Measurements from ENCODE around the gene FOXD4L1. TPM values are rescaled to one million over a fixed set of nuclear protein-coding genes. Genes with fewer than 3 reads are reported as not detected.
A peak's percentile ranks its signal among the peaks of the same experiment; 100 is the strongest.
"Not testable (repeated sequence)": the region's sequence is repeated elsewhere in the genome, so short reads cannot be mapped to it uniquely, and the experiment has no call there.

FOXD4L1 gene
- 1 to 10 TPM in 1 of 4 donors, not detected in 3; 1.3 TPM for total RNA-seq

- 56 to 67% methylated on average over 1 to 3 of the region's 4 CpGs for WGBS, 2 donors
- not testable (repeated sequence) for H3K36me3 ChIP-seq, H3K4me3 ChIP-seq
Observed at GRCh38 chr2:113498365-113498764, at the start of gene FOXD4L1. TSS of gene FOXD4L1 (plus strand) at chr2:113498665. CDS start at chr2:113499257, 592 bp downstream.

GRCh38 chr2:113465770-113466169 lies 32.7 kb upstream of the FOXD4L1 start:
- not testable (repeated sequence) for H3K4me3 ChIP-seq; H3K36me3 ChIP-seq; H3K4me1 ChIP-seq; H3K9me3 ChIP-seq; H3K27me3 ChIP-seq; DNase-seq (ENCODE audit: low spot score in 2 of 2); H3K27ac ChIP-seq

More at GRCh38 chr2:113498365-113498764, at the start of gene FOXD4L1:
- H3K4me1 ChIP-seq: peaks cover 0 to 30% (median 12%) of the 10 kb centered on the region in 4 donors
- not testable (repeated sequence) for H3K9me3 ChIP-seq; H3K27ac ChIP-seq; DNase-seq (ENCODE audit: low spot score in 2 of 2)
- peaks cover 0 to 44% of the 10 kb centered on the region in 2 donors for H3K27me3 ChIP-seq

GRCh38 chr2:113476688-113477368 lies 21.6 kb upstream of the FOXD4L1 start:
- H3K4me1 ChIP-seq; H3K9me3 ChIP-seq; H3K27me3 ChIP-seq; H3K4me3 ChIP-seq; H3K27ac ChIP-seq; DNase-seq (ENCODE audit: low spot score in 2 of 2): not testable (repeated sequence)
- WGBS, 2 donors: 94 to 95% methylated on average over 5 to 22 of the region's 24 CpGs
- peaks cover 0 to 11% (median 0%) of the 10 kb centered on the region in 3 donors for H3K36me3 ChIP-seq

- H3K9me3 ChIP-seq; DNase-seq (ENCODE audit: low spot score in 2 of 2); H3K4me3 ChIP-seq; H3K36me3 ChIP-seq; H3K27ac ChIP-seq: not testable (repeated sequence)
- H3K27me3 ChIP-seq: peaks cover 0 to 28% of the 10 kb centered on the region in 2 donors
- 94 to 95% methylated on average over 13 of the region's 13 CpGs for WGBS, 2 donors
- H3K4me1 ChIP-seq: peaks cover 0 to 15% (median 0%) of the 10 kb centered on the region in 4 donors
Observed at GRCh38 chr2:113496527-113496926, 1.9 kb upstream of the FOXD4L1 start.

GRCh38 chr2:113499019-113499885 lies 787 bp downstream of the FOXD4L1 start:
- not testable (repeated sequence) for H3K4me3 ChIP-seq; H3K27ac ChIP-seq; H3K9me3 ChIP-seq; H3K36me3 ChIP-seq; DNase-seq (ENCODE audit: low spot score in 2 of 2)
- 10 to 15% methylated on average over 22 to 41 of the region's 62 CpGs for WGBS, 2 donors
- H3K27me3 ChIP-seq: peaks cover 0 to 53% of the 10 kb centered on the region in 2 donors
- peaks cover 0 to 39% (median 18%) of the 10 kb centered on the region in 4 donors for H3K4me1 ChIP-seq

- peaks cover 0 to 57% of the 10 kb centered on the region in 2 donors for H3K27me3 ChIP-seq
- WGBS, 2 donors: 0 to 7% methylated on average over 5 to 30 of the region's 56 CpGs
- H3K4me1 ChIP-seq: peaks cover 0 to 40% (median 18%) of the 10 kb centered on the region in 4 donors
- H3K27ac ChIP-seq; H3K36me3 ChIP-seq; H3K4me3 ChIP-seq; DNase-seq (ENCODE audit: low spot score in 2 of 2); H3K9me3 ChIP-seq: not testable (repeated sequence)
Observed at GRCh38 chr2:113499886-113500722, 1.6 kb downstream of the FOXD4L1 start.

- H3K9me3 ChIP-seq; DNase-seq (ENCODE audit: low spot score in 2 of 2); H3K27ac ChIP-seq; H3K36me3 ChIP-seq; H3K4me3 ChIP-seq: not testable (repeated sequence)
- peaks cover 0 to 40% (median 18%) of the 10 kb centered on the region in 4 donors for H3K4me1 ChIP-seq
- peak in 1 of 2 donors; percentile 7 for TF ChIP-seq EP300 (IDR thresholded peaks at IDR 0.05)
- 16 to 22% methylated on average over 8 of the region's 8 CpGs for WGBS, 2 donors
- H3K27me3 ChIP-seq: peaks cover 0 to 63% of the 10 kb centered on the region in 2 donors
Observed at GRCh38 chr2:113500723-113501038, 2.2 kb downstream of the FOXD4L1 start.

- H3K36me3 ChIP-seq; DNase-seq (ENCODE audit: low spot score in 2 of 2); H3K9me3 ChIP-seq; H3K27ac ChIP-seq: not testable (repeated sequence)
- Histone ChIP-seq H3K27me3 (peaks cover 0 to 73% of the 10 kb centered on the region in 2 donors), H3K4me1 (peaks cover 0 to 40% (median 18%) of the 10 kb centered on the region in 4 donors), H3K4me3 (peak overlapping the region in 3 of 4 donors; percentile 45 to 58 (median 54))
- 3 to 5% methylated on average over 43 to 49 of the region's 73 CpGs for WGBS, 2 donors
Observed at GRCh38 chr2:113502216-113503093, 4.0 kb downstream of the FOXD4L1 start.

GRCh38 chr2:113503094-113504042 lies 4.9 kb downstream of the FOXD4L1 start:
- Histone ChIP-seq H3K4me1 (peaks cover 0 to 40% (median 18%) of the 10 kb centered on the region in 4 donors), H3K27me3 (peaks cover 0 to 81% of the 10 kb centered on the region in 2 donors), H3K4me3 (peak overlapping the region in 3 of 4 donors; percentile 45 to 58 (median 54))
- DNase-seq (ENCODE audit: low spot score in 2 of 2); H3K36me3 ChIP-seq; H3K9me3 ChIP-seq; H3K27ac ChIP-seq: not testable (repeated sequence)
- 1% methylated on average over 65 to 68 of the region's 116 CpGs for WGBS, 2 donors
